Left hindlimb (tissue), 1 donor: Measurements from ENCODE around the gene SGCD.

ENCODE experiments used
- DNase-seq: peaks from one replicate; pipeline ENCODE4 v3.0.0-alpha.2; 2018

SGCD gene

GRCh38 chr5:156363861-156364260 lies 36.9 kb downstream of the SGCD start:
- no peak for DNase-seq

- no peak for DNase-seq
Observed at GRCh38 chr5:156366521-156366920, 39.6 kb downstream of the SGCD start.

GRCh38 chr5:156367597-156367996 lies 40.6 kb downstream of the SGCD start:
- DNase-seq: peak; percentile 43

DNA sequence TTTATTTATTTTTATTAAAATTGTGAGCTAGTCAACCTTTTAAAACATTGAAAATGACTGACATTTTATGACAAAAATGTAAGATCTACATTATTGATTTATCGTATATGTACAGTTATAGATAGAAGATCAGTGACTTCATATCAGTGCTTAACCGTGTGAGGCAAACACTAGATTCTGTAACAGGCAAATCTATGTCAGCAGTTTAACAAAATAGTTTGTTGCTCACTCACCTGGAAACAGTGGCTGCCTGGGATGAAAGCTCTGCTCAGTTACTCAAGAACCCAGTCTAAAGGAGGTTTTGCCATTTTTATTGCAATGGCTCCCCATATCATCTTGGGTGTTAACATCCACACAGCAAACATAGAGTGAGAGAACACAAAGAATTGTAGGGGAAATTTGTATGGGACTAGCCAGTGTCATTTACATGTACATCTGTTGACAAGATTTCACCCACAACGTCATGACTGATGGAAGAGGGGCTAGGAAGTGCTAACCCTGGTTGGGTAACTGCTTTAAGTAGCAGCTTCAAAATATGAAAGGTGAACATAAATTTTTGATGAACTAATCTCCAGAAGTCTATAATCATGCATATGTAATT lies 49.0 kb downstream of the SGCD start:
- no peak for DNase-seq

- no peak for DNase-seq
Observed at GRCh38 chr5:156376751-156377150, 49.8 kb downstream of the SGCD start.

GRCh38 chr5:156378159-156378558 lies 51.2 kb downstream of the SGCD start:
- no peak for DNase-seq

DNA sequence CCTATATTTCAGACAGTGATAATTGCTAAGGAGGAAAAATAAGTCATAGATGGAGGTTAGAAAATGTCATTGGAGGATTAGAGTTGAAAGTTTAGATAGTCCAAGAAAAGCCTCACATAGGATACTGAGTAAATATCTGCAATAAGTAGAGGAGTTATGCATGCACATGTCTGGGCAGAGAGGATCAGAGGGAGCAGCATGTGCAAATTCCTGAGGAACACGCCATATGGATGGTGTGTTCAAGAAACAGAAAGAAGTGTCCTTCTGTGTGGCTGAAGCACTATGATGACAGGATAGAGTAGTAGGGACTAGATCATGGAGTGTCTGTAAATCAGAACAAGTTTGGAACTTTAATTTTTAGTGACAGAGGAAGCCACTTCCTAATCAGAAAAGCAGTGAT lies 52.2 kb downstream of the SGCD start:
- DNase-seq: no peak

- no peak for DNase-seq
Observed at GRCh38 chr5:156380848-156381247, 53.9 kb downstream of the SGCD start.

GRCh38 chr5:156383510-156384265 lies 56.7 kb downstream of the SGCD start:
- DNase-seq: no peak

DNA sequence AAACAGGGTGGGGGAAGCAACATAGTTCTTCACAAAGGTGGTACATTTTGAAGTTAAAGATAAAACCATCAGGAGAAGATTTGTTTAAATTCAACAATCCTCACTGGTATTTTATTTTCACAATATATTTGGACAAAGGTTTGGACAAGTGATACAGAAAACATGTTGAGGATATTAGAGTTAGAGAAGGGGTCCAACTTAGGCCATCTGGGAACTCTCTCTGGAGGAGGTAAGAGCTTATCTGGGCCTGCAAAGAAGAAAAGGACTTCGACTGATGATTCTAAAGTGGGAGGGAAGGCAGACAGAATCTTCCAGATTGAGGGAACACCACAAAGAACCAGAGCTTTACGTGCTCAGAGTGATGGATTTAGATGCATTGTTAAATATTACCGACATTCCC lies 58.5 kb downstream of the SGCD start:
- no peak for DNase-seq

- no peak for DNase-seq
Observed at GRCh38 chr5:156386976-156387375, 60.0 kb downstream of the SGCD start.

DNA sequence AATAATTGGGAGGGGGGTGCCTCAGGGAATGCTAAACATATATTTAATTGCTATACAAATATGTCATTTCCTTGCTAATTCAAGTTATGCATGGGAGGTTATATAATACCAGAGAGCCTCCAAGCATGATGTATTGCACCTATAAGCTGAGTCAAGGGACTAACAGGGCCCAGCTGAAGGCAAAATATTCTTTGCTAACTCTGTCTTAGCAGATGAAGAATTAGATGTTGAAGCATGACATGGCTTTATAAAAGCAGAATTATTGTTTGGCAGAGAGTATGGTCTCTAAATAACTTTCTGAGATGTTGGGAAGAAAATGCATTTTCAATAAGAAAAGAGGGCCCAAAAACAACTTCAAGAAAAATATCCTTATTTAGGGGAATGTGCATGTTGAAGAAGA lies 60.4 kb downstream of the SGCD start:
- DNase-seq: no peak

GRCh38 chr5:156388233-156388632 lies 61.3 kb downstream of the SGCD start:
- DNase-seq: no peak

GRCh38 chr5:156391139-156391538 lies 64.2 kb downstream of the SGCD start:
- no peak for DNase-seq

DNA sequence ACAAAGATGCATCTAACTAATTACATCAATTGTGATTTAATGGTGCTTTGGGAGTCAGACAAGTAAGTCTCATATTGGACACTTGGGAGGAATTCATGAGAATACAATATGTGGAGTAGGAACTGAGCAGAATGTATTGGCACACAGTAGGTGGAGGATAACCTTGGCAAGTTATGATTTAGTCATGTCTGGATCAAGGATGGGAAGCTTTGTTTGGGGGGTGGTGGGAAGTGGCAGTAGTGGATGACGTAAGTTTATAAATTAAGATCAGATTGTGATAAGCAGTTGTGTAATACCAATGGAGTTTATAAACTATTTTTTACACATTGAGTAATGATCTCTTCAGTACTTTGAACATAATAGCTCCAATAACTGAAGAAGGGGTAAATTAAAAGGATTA lies 67.0 kb downstream of the SGCD start:
- DNase-seq: no peak

DNA sequence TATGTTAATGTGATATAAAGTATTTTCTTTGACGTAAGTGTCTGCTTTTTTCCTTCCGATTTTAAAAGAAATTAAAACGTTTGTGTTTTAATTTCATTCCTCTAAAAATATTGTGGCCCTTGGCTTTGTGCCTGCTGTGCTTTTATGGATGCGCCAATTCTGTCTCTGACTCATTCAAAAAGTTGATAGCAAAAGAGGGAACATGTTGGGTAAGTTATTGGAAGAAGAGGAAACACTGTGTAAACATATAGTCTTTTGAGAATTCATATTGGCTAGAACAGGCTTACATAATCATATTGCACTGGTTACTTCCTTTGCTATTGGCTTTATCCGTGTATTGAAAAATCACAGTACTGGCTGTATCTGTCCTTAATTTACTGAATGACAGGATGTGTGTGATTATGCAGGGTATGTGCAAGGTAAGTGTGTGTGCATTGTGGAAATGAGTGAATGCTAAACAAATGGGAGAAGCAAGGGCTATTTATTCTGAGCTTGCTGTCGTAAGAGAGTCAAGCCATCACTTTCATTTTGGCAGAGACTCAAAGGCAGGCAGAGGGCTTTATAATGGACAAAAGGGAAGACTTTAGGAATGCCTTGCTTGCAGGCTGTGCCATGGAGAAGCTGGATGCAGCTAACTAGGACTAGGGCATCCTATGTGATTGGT lies 67.8 kb downstream of the SGCD start:
- DNase-seq: no peak

DNA sequence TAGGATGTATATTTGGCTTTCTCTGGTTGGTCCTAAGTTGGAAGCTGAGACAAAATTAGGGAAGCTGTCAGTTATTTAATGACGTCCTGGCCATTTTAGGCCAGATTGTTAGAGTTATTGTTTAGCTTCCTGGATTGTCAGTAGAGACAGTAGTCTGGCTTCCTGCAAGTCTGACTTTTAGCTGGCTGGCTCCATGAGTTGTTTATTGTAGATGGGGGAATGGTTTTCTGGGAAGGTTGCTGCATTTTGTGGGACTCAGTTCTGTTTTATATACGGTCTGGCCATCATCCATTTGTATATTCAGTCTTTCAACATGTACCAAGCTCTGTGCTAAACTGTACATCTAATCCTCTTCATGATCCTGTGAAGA lies 68.3 kb downstream of the SGCD start:
- peak; percentile 59 for DNase-seq

DNA sequence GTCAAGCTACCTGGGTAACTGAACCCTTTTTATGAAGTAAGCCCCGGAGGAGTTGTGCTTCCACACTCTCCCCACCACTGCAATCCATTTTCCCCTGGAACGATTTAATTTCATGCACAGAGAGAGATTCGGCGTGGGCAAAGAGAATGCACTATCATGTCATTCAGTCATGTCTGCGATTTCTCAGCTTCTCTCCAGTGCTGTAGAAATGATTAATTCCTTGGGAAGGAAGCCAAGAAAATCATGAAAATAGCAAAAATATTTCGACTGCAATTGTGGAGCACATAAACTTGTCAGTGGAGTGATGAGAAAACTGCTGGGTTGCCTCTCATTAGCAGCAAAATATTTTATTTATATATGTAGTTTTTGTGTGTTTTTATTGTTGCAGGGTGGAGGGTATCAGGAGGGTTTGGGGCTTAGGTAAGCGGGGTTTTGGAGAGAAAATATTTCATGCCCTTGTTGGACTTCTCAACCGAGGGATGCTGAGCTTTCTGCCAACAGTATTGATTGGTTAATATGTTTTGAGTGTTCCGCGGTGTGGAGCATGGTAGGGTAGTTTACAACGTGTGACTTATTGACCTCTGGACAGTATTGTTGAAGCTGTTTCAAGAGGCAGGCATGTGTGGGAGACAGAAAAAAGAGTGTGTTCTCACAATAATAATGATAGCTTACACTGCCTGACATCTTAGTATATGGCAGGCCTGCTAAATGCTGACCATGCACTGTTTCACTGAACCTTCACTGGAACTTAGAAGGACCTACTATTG lies 69.3 kb downstream of the SGCD start:
- no peak for DNase-seq

DNA sequence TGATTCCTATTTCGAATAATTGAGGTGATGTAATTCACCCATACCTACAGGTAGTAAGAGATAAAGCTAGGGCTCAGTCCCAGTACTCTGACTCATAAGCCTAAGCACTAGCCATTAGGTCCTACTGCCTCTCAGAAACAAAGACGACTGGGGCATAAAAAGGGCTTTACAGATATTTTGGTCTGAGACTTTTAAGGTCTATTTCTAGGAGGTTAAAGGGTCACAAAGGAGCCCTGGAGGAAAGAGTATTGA lies 69.8 kb downstream of the SGCD start:
- no peak for DNase-seq

- DNase-seq: no peak
Observed at GRCh38 chr5:156399323-156399722, 72.4 kb downstream of the SGCD start.

DNA sequence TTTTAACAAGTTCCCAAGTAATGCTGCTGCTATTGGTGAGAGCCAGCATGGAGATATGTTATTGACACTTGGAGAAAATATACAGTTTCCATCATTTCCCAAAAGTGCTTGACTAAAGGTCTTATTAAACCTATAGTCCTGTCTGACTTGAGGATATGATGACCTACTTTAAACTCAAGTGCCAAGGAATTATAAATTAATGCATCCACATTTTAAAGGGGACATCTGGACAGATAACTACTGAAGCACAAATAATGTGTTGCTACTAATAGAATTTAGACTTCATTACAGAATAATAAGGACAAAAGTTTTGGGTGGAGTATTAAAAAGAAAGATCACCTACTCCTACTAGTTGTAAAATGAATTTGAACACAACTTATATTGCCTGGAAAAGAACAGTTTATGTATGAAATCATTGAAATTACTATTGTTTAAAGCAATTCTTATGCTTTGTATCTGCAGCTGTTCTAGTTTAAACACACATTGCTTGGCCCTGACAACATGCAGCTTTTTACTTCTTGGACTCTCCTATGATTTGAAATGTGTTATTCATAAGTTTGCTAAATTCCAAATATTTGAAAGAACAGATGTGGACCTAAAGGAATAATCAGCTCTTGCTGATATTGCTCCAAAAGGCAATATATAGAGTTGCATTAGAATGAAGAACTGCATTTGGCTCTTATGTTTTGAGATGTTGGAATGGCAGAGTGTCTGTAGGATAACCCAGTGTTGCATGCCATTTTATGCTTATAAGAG lies 73.4 kb downstream of the SGCD start:
- DNase-seq: no peak

- no peak for DNase-seq
Observed at GRCh38 chr5:156401804-156402203, 74.8 kb downstream of the SGCD start.

GRCh38 chr5:156402387-156402921 lies 75.5 kb downstream of the SGCD start:
- DNase-seq: peak; percentile 81
